Limb (tissue), 2 donors: ENCODE data around the gene PROX2.
A peak's percentile ranks its signal among the peaks of the same experiment; 100 is the strongest.

Source experiments
- DNase-seq, 2 donors: peaks; one replicate each; pipeline ENCODE4 v3.0.0-alpha.2; 2016; ENCODE audit errors: extremely low spot score in 2 of 2

Gene PROX2

DNA sequence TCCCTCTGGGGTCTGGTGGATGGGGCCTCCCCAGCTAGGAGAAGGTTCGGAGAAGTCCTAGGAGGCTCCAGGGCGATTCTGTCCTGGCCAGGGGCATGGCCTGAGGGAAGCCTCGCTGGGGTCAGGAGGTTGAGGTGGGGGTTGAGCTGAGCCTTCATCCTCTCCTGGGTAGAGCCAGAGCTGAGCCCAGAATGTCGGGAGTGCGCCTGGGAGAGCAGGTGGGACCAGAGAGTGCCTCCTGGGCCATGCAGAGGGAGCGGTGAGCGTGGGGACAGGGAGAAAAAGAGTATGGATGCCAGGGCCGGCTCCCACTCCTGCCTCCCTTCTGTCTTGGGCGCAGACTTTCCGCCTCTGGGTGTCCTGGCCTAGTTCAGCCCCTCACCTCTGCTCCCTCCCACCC lies 34.0 kb upstream of the PROX2 start:
- no peak for DNase-seq

DNA sequence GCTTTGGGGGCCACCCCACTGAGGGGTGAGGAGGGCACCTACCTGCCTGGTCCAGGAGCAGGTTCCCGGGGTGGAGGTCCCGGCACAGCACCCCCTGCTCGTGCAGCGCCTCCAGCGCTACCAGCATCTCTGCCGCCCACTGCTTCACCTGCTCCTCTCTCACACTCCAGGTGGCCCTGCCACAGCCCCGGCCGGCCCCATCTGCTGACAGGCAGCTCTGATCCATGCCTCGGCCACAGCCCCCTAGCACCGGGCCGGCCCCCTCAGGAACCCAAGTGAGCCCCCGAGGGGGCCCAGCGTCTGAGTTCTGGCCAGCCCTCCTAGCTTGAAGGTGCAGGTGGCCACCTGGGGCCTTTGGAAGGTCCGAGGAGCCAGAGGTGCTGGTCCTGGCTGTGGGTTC lies 33.6 kb upstream of the PROX2 start:
- DNase-seq = no peak

DNA sequence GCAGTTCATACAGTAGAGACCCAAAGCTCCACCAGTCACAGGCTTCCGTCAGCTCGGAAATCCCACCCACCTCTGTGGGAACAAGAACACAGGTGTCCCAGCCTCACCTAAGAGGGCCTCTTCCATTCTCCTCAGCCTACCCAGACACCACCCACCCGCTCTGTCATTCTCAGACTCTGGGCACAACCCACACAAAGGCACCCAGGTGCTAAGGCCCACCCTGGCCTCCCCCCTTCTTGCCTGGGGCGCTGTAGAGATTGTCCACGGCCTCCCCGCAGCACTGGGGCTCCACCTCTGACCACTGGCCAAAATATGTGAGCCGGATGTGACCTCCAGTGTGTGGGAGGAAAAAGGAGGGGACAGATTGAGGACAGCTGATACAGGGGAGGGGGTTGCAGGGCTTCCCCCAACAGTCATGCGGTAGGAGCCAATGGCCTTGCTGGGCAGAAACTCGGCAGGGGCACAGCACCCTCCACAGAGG lies 33.0 kb upstream of the PROX2 start:
- no peak for DNase-seq

DNA sequence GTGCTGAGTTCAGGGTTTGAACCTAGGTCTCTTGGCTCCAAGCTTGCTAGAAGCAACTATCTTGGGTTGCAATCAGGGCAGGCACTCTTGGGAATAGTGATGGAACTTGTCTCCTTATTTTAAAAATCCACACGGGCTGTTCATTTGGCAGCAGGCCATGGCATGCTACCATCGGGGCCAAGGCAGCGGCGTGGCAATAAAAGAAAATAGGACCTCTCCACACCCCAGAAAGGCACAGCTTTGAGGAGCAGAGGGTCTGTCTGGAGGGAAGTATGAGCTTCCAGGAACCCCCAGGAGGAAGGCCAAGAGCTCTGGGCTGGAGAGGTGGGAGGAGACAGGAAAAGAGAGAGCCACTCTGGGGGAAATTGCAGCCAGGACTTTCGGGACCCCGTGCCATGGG lies 31.8 kb upstream of the PROX2 start:
- no peak for DNase-seq

DNA sequence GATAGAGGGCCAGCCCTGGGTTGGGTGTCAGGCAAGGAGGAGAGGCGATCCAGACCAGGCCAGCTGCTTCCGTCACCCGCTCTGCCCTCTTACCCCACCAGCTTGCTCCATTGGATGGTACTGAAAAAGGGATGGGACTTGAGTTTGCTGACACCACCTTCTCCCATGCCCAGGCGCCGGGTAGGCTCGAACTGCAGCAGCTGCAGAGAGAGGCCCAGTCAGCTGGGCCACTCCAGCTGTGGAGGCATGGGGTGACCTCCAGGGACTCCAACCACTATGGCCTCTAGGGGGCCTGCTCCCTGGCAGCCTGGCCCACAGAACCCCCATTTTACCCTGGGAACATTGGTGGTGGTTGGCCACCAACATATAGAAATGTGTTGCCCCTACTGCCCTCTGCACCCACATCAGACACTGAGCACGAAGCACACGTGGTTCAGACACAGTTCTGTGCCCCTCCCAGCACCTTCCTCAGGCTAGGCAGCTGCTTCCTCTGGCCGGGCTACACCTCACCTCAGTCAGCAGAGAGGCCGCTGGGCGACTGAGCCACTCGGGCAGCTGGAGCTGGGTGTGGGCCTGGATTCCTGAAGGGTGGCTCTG lies 31.1 kb upstream of the PROX2 start:
- no peak for DNase-seq

DNA sequence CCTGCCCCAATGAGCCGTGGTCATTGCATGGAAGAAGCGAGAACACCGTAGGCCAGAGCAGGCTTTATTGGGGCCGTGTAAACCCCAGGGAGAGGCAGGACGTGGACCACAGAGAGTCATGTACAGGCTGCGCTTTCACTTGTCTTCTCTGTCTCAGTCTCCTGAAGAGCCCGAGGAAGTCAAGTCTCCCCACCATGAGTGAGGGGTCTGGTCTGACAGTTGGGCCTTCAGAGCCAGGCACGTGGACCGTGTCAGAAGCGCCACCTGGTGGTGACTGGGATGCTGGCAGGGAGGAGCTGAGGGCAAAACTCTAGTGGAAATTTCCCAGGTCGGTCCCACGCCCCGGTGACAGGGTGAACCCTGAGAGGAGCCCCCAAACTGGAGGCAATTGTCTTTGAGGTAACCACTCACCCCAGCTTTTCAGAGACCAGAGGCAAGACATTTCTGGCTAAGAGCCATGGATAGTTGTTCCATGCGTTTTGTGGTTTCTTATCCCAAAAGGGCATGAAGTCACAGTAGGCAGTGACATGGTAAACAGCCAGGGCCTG lies 29.7 kb upstream of the PROX2 start:
- DNase-seq = peak; percentile 30 to 87

DNA sequence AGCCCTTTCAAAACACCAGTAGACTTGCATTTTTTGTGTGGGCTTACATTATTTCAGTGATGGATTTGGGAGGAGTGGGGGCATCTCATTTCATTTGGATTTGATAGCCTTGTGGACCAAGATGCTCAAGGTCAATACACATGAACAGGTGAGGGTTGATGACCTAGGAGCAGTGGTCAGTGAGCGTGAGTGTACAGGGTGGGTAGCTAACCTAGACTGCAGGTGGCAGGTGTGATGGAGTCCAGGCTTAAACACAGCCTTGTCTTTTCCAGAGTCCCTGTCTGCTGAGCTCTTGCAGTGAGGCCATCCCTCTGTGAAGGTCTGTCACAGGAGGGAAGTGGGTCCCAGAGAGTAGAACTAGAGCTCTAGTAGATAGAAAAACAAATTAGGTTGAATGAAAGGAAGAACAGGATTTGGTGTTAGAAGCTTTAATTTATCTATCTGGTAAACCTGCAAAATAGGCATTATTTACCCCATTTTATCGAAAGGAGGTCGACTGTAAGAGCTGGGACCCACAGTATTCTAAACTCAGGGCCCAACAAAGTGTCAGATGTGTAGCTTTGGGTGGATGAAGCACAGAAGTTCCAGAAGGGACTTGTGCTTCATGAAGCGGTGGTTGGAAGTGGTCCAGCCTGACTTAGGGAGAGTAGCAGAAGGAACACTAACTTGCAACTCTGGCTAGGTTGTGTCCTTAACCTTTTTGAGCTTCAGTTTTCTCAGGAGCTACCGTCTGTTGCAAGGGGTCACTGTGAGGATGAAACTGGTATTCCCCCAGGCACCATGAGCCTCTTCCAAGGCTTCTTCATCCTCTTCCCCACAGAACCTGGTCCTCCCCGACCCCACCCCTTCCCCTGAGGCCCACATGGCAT lies 28.9 kb upstream of the PROX2 start:
- DNase-seq = no peak

DNA sequence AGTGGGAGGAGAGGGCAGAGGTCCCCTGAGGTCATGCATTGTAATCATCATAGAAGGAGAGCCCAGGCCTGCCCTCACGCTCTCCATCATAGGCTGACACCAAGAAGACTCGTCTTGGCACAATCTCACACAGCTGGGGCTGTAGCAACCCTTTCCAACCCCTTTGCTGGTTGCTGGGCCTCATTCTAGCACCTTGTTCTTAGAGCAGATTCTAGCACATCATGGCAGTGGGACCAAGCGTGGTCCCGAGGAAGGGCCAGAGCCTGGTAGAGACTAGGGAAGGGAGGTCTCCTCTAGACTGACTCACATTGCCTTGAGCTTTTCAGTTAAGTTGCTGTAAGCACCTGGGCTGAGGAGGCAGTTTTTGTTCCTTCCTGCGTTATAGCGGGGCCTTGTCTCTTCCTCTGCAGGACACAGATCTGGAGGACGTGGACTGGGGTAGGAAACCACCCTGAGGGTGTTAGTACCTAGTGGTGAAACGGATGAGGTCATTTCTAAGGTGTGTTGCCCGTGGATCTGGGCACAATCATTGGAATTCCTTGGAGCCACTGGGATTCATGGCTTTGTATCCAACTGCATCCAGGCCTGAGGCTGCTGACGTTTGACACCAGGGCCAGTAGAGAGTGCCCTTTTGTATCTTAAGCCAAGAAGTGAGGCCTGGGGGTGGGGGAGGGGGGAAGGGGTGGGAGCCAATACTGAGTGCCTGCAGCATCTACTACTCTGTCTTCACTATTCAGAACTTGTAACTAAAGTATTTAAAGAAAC lies 27.2 kb upstream of the PROX2 start:
- DNase-seq = no peak

DNA sequence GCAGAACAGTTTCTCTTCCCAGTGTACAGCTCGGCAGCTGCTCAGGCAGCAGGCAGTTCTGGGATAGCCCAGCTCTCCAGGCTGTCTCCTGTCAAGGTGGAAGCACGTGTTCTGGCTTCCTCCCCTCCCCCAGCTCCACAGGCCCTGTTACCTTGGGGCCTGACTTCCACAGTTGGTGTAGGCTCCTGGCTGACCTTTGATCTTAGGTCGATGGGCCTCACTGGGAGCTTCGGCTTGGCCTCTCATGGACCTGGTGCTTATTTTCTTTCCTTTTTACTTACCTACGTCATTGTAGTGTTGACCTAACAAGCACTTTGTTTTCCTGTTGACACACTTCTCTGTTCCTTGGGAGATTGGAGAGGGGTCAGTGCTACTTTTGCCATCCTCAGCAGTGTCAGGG lies 22.7 kb upstream of the PROX2 start:
- no peak for DNase-seq

DNA sequence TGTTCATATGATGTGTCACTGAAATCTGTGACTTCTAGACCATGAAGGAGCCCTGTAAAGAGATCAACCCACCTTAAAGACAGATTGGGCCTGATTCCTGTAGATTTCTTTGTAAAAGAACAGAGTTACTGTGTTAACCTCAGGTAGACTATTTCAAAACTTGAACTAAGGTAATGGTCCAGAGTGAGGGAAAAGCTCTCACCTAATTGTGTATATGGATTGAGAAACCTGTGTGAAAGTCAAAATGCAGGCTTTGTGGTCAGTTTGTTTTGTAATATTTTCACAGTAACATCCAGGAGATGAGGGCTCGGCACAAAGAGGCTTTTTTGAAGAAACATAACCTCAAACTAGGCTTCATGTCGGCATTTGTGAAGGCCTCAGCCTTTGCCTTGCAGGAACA lies 22.1 kb upstream of the PROX2 start:
- DNase-seq = no peak

DNA sequence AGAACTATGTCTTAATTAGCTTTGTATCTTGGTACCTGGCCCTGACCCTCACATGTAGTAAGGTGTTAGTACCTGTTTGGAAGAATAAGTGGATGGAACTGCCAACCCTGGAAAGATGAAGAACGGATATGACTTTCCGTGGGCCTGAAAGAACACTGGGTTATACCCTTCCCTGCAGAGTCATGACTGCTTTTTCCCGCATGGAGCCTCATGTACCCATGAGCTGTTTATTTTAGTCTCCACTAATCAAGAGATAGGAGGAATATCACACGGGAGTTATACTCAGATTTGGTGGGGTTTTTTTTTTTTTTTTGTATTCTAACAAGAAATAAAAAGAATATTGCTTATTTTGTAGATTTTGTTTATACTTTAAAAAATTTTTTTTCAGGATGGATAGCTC lies 21.7 kb upstream of the PROX2 start:
- DNase-seq = no peak

DNA sequence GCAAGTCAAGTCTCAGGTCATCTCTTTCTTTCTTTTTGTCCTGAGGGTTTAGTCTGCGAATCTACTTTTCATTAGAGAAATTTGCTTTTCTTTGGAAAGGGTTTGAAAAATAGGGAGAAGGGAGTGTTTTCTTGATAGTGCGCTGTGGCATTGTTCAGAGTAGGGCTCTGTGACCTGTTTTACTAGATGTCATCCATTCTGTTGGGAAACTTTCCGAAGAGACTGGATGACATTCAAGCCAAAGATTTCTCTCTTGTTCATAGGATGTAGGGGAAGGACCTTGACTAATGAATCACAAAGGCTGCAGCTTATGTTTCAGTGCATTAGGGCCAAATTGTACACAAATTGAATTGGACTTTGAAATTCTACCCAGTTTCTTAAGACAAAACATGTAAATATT lies 20.5 kb upstream of the PROX2 start:
- no peak for DNase-seq

DNA sequence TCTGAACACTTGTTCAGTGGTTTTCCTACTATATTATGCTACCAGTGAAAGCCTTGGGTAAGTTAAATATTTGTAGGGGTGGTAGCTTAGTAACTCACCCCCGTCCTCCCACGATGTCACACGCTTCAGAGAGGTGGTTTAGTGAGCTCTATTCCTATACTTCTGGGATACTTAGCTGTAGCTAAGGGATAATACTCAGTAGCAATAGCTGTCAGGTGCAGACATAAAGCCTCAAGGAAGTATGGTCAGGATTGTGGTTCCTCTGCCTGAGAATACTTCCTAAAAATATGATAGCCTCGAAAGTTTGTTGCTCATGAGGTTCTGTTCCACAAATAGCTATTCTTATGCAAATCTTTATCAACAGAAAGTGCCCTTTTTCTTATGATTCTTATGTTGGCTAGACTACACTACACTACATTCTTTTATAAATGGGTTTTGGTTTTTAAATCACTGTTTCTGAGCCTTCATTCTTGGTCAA lies 17.7 kb upstream of the PROX2 start:
- no peak for DNase-seq

DNA sequence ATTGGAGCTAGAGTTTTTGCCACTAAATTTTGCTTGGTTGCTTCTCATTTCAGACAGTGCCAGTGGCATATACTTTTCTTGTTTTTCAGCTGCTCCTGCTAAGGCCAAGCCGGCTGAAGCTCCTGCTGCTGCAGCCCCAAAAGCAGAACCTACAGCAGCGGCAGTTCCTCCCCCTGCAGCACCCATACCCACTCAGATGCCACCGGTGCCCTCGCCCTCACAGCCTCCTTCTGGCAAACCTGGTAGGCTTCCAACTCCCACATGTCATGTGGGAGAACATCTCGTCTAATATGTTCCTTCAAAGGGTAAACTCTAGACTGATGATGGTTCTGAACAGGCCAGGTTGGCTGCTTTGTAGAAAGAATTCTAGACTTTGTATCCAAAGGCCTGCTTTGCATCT lies 16.8 kb upstream of the PROX2 start:
- DNase-seq = no peak

DNA sequence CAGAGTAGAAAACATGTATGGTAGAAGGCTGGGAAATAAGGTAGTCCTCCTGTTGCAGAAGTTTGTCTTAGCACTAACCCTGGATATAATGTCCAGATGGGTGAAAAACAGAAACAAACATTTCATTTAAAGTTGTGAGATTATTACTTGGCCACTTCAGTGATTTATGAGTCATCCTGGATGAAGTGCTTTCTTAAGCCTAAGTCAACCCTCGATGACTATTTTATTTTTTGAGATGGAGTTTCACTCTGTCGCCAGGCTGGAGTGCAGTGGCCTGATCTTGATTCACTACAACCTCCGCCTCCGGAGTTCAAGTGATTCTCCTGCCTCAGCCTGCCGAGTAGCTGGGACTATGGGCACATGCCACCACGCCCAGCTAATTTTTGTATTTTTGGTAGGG lies 15.9 kb upstream of the PROX2 start:
- DNase-seq = no peak

DNA sequence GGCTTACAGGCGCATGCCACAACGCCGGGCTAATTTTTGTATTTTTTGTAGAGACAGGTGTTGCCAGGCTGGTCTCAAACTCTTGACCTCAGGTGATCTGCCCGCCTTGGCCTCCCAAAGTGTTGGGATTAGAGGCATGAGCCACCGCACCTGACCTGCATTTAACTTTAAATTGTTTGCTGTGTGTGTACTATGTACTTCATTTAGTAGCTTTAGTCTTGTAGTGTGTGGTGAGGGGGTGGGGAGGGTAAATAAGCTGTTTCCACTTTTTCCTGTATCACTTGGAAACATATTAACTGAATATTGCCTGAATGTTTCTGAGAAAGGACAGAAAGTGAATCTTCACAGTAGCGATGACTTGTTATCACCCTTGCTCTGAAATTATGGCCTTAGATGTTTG lies 14.3 kb upstream of the PROX2 start:
- DNase-seq = no peak

DNA sequence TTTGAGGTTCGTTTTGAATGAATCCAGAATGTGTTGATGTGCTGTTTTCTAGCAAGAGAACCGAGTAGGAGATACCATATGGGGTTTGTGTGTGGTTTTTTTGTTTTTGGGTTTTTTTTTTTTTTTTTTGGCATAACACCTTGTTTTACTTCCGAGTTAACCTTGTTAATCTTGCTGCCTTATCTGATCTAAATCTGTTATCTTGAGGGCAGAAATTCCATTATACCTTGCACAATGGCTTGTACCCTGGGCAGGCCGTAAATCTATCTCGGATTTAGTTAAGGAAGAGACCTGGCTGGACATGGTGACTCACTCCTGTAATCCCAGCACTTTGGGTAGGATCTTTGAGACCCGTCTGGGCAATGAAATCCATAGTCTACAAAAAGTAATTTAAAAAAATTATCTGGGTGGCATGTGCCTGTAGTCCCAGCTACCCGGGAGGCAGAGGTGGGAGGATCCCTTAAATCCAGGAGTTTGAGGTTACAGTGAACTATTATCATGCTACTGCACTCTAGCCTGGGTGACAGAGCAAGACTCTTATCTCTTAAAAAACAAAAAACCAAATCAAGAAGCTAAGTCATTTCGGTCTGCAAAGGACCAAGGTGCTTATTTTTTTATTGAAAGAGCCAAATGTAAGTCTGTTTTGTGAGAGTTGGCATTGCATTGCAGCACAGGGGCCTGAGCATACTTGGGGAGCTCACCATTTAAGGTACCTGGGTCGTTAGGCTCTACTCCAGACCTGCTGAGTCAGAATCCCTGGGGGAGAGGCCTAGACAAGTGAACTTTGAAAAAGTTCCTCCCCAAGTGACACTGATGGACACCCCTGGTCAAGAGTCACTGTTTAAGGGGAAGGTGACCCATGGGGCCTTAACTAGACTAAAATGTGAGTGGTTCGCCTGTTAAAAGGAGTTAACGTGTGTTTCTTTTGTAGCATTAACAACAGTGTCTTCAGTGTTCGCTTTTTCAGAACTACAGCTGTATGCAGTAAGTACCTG lies 12.5 kb upstream of the PROX2 start:
- no peak for DNase-seq

DNA sequence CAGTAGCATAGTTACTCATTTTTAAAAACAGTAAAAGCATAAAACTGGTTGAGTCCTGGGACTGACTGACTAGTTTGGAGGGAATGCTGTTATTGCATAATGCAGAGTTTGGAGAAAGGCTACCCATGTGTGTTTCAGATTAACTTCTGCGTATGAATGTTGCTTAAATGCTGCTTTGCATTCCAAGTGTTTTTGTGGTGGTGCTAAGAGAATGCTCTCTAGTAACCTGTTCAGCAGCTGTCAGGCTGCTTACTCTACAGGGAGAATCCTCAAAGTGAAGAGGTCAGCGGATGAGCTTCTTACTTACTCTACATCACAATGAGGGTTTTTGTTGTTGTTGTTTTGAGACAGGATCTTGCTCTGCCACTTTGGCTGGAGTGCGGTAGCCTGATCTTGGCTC lies 10.1 kb upstream of the PROX2 start:
- DNase-seq = no peak

DNA sequence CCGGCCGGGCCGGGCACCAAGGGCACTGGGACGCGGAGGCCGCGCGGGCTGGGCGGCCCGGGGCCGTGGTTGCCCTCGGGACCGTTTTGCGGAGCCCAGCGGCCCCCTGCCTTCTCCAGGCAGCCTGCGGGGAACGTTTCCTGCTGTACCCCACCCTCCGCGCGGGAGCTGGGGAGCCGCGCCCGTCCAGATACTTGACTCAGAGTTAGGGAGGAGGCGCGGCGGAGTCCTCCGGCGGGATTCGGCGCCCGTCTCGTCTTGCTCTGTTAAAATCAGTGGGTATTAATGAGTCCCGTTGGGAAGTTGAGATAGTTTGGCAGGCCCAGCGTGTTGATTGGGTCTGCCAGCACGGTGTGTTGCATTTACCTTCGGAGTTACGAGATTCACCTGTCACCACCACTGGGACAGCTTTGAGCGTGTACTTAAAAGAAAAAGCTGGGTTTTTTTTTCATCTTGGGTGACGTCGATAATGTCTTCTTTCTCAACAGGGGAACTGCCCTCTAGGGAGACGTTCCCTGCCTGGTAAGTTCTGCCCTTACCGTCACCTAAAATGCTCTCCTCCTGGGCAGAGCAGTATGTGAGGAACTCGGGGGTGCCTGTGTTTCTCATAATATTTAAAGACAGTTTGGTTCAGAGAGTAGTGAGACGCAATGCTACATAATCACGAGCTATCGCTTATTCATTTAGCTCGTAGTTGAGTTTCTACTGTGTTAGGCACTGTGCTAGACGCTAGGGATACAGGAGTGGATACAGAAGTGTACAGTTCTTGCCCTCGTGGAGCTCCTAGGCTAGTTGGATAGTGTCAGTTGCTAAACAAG lies 6.4 kb upstream of the PROX2 start:
- no peak for DNase-seq
